ENCODE measurements around the gene DIP2B. TPM values are rescaled to one million over a fixed set of nuclear protein-coding genes. Genes with fewer than 3 reads are reported as not detected.

The DIP2B gene
- polyA plus RNA-seq, 3 donors = 3.5 to 12.3 (median 6.5) TPM

DNA sequence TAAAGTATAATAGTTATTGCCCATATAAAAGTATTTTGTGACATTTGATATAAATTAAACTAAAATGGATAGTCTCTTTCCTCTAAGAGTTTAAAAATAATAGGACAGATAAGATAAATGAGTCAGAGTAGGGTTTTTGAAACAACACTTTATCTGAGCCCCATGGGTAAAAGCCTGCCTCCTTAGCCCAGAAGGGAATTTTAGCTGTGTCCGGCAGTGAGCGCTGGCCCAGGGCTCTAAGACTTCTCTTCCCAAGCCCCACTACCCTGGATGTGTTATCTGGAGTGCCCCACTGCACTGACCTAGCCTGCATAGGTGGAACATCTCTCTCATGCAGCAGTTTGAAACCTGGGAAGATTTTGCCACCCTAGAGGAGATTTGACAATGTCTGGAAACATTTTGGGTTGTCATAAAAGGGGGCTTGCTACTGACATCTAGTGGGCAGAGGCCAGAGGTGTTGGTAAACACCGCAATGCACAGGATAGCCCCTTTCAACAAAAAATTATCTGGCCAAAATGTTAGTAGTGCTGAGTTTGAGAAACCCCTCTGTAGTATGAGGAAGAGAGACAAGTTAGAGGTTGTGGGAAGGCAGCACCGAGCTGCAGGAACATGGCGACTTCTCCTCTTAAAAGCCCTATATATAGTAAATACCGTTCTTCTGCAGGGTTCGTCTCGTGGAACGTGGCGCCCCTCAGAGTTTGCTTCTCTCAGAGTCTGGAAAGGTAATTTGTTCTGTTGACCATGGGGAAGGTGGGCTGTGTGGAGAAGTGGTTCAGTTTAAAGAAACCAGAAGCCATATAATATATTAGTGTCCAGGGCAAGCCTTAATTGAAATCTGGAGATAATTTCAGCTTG, 229.9 kb downstream of the DIP2B start:
- no peak overlapping the region for H3K4me3 Mint-ChIP-seq
- H3K9ac ChIP-seq (ENCODE audit: insufficient read depth, low read length, poor library complexity, severe bottlenecking) = no peak overlapping the region
- H3K36me3 Mint-ChIP-seq = peaks cover 91 to 98% of the 10 kb centered on the region in 2 donors
- H3K4me1 Mint-ChIP-seq = no peaks in the 10 kb centered on the region
- WGBS (ENCODE audit: insufficient coverage) = no CpG with 5 or more reads among the region's 10 CpGs
- H3K27me3 ChIP-seq (ENCODE audit: control insufficient read depth in 2 of 2, insufficient read depth in 2 of 2, low read length in 2 of 2) = no peaks in the 10 kb centered on the region
- no peak overlapping the region for H3K4me3 ChIP-seq (replicated peaks in 1 of 3; ENCODE audit: low read depth in 2 of 3, low read length in 3 of 3)
- H4K20me1 ChIP-seq (ENCODE audit: insufficient read depth, low read length) = no peaks in the 10 kb centered on the region
- H3K79me2 ChIP-seq (ENCODE audit: insufficient read depth, low read length) = no peaks in the 10 kb centered on the region
- no peak overlapping the region for H3K27ac ChIP-seq (ENCODE audit: low read depth in 1 of 2, low read length in 2 of 2)
- DNase-seq = no peak
- no peak overlapping the region for H2AFZ ChIP-seq (ENCODE audit: insufficient read depth, low read depth, low read length, poor library complexity, severe bottlenecking)
- H3K27ac Mint-ChIP-seq = peak overlapping the region in 1 of 7 donors; percentile 9
- H3K9me3 ChIP-seq (replicated peaks in 1 of 2; ENCODE audit: control insufficient read depth in 1 of 2, insufficient read depth in 1 of 2, low read length in 2 of 2) = no peaks in the 10 kb centered on the region
- intact Hi-C loops (cut with micrococcal nuclease) = no loop called here
- no peak overlapping the region for H3K4me2 ChIP-seq (replicated peaks; ENCODE audit: extremely low read depth, low read length, poor library complexity, severe bottlenecking)
- TF ChIP-seq, protein P1, sequence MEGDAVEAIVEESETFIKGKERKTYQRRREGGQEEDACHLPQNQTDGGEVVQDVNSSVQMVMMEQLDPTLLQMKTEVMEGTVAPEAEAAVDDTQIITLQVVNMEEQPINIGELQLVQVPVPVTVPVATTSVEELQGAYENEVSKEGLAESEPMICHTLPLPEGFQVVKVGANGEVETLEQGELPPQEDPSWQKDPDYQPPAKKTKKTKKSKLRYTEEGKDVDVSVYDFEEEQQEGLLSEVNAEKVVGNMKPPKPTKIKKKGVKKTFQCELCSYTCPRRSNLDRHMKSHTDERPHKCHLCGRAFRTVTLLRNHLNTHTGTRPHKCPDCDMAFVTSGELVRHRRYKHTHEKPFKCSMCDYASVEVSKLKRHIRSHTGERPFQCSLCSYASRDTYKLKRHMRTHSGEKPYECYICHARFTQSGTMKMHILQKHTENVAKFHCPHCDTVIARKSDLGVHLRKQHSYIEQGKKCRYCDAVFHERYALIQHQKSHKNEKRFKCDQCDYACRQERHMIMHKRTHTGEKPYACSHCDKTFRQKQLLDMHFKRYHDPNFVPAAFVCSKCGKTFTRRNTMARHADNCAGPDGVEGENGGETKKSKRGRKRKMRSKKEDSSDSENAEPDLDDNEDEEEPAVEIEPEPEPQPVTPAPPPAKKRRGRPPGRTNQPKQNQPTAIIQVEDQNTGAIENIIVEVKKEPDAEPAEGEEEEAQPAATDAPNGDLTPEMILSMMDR (IDR thresholded peaks at IDR 0.05) = peak; percentile 45
- H3K27me3 Mint-ChIP-seq (ENCODE audit: low read depth in 3 of 3) = peaks cover 0 to 2% (median 0%) of the 10 kb centered on the region in 3 donors
- H3K36me3 ChIP-seq (replicated peaks in 1 of 2; ENCODE audit: control insufficient read depth in 1 of 2, insufficient read depth in 2 of 2, low read length in 2 of 2) = peaks cover 87 to 99% of the 10 kb centered on the region in 2 donors
- H3K9me3 Mint-ChIP-seq = no peaks in the 10 kb centered on the region
- no peaks in the 10 kb centered on the region for H3K4me1 ChIP-seq (ENCODE audit: control insufficient read depth in 1 of 2, insufficient read depth in 2 of 2, low read length in 2 of 2)

DNA sequence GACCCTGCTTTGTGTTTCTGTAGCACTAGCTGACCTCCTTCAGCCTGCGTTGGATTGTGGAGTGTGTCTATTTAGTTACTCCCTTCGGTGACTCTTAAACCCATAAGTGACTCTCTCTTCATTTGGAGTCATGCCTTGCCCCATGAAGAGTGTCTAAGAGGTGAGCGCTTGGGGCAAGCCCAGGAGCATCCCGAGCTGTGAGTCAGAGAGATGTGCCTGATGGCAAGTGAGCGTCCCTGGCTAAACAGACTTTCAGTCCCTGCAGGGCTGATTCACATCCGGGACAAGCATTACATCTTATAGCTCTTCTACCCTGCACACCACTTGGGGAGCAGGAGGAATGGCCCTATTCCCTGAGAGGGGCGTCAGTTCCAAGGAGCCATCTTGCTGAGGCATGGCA, 234.8 kb downstream of the DIP2B start:
- Mint-ChIP-seq H3K36me3 (peaks cover 91 to 99% of the 10 kb centered on the region in 2 donors), H3K27ac (no peak overlapping the region), H3K27me3 (ENCODE audit: low read depth in 3 of 3) (peaks cover 0 to 4% (median 0%) of the 10 kb centered on the region in 3 donors), H3K9me3 (no peaks in the 10 kb centered on the region), H3K4me1 (peaks cover 2% of the 10 kb centered on the region), H3K4me3 (no peak overlapping the region)
- no peak overlapping the region for H3K27ac ChIP-seq (ENCODE audit: low read depth in 1 of 2, low read length in 2 of 2)
- peaks cover 0 to 1% of the 10 kb centered on the region in 2 donors for H3K4me1 ChIP-seq (ENCODE audit: control insufficient read depth in 1 of 2, insufficient read depth in 2 of 2, low read length in 2 of 2)
- no peak overlapping the region for H2AFZ ChIP-seq (ENCODE audit: insufficient read depth, low read depth, low read length, poor library complexity, severe bottlenecking)
- 100% methylated on average over 5 of the region's 7 CpGs for WGBS (ENCODE audit: insufficient coverage)
- H3K4me3 ChIP-seq (replicated peaks in 1 of 3; ENCODE audit: low read depth in 2 of 3, low read length in 3 of 3) = no peak overlapping the region
- intact Hi-C loops (cut with micrococcal nuclease) = no loop called here
- H3K4me2 ChIP-seq (replicated peaks; ENCODE audit: extremely low read depth, low read length, poor library complexity, severe bottlenecking) = no peak overlapping the region
- H4K20me1 ChIP-seq (ENCODE audit: insufficient read depth, low read length) = no peaks in the 10 kb centered on the region
- H3K27me3 ChIP-seq (ENCODE audit: control insufficient read depth in 2 of 2, insufficient read depth in 2 of 2, low read length in 2 of 2) = no peaks in the 10 kb centered on the region
- no peaks in the 10 kb centered on the region for H3K79me2 ChIP-seq (ENCODE audit: insufficient read depth, low read length)
- TF ChIP-seq, protein P1 (IDR thresholded peaks at IDR 0.05) = no peak
- no peaks in the 10 kb centered on the region for H3K9me3 ChIP-seq (replicated peaks in 1 of 2; ENCODE audit: control insufficient read depth in 1 of 2, insufficient read depth in 1 of 2, low read length in 2 of 2)
- DNase-seq = no peak
- no peak overlapping the region for H3K9ac ChIP-seq (ENCODE audit: insufficient read depth, low read length, poor library complexity, severe bottlenecking)
- H3K36me3 ChIP-seq (replicated peaks in 1 of 2; ENCODE audit: control insufficient read depth in 1 of 2, insufficient read depth in 2 of 2, low read length in 2 of 2) = peaks cover 82 to 99% of the 10 kb centered on the region in 2 donors

Data from CD14-positive monocyte (primary cell).